Neural cell (in vitro differentiated cells): ENCODE measurements around the gene SNRPE. TPM values are rescaled to one million over a fixed set of nuclear protein-coding genes. Genes with fewer than 3 reads are reported as not detected.

Source experiments
- H2AFZ ChIP-seq: fragments of 200-600, 300-800 bp; sonication (generic), shearing (Covaris generic); 2 replicates; pipeline ENCODE4 v1.6.0; 2014; ENCODE audit warnings: low read depth, mild to moderate bottlenecking, antibody characterized with exemption, low read length, moderate library complexity
- H3F3A ChIP-seq: fragments of 200-600 bp; shearing (Covaris generic); 2 replicates; pipeline ENCODE4 v1.6.1; 2016; ENCODE audit warnings: mild to moderate bottlenecking, moderate library complexity, mixed read lengths, antibody characterized with exemption, low read length; ENCODE audit not compliant: insufficient read depth, poor library complexity, severe bottlenecking
- H3K27ac ChIP-seq: fragments of 200-600, 300-800 bp; sonication (generic), shearing (Covaris generic); 2 replicates; pipeline ENCODE4 v1.5.1; 2014; ENCODE audit warnings: mild to moderate bottlenecking, low read length, moderate library complexity
- H3K27me3 ChIP-seq: fragments of 300-800, 200-600 bp; sonication (generic), shearing (Covaris generic); 2 replicates; pipeline ENCODE4 v1.6.0; 2014; ENCODE audit warnings: mild to moderate bottlenecking, low read depth, low read length, moderate library complexity; ENCODE audit not compliant: insufficient read depth
- H3K36me3 ChIP-seq: fragments of 300-800, 200-600 bp; sonication (generic), shearing (Covaris generic); 2 replicates; pipeline ENCODE4 v1.5.1; 2014; ENCODE audit warnings: mild to moderate bottlenecking, antibody characterized with exemption, low read length, moderate library complexity; ENCODE audit not compliant: insufficient read depth
- H3K4me2 ChIP-seq: fragments of 300-800, 200-600 bp; sonication (generic), shearing (Covaris generic); 2 replicates; pipeline ENCODE4 v1.6.0; 2014; ENCODE audit warnings: mild to moderate bottlenecking, low read length
- H3K4me3 ChIP-seq: fragments of 300-800, 200-600 bp; sonication (generic), shearing (Covaris generic); 2 replicates; pipeline ENCODE4 v1.5.1; 2014; ENCODE audit warnings: mild to moderate bottlenecking, low read length, moderate library complexity
- H3K79me2 ChIP-seq: fragments of 200-600 bp; shearing (Covaris generic); replicated peaks from 2 replicates; pipeline ENCODE4 v1.6.0; 2014; ENCODE audit warnings: mild to moderate bottlenecking, low read length, moderate library complexity; ENCODE audit not compliant: insufficient read depth
- H3K9ac ChIP-seq: fragments of 300-800, 200-600 bp; sonication (generic), shearing (Covaris generic); 2 replicates; pipeline ENCODE4 v1.6.1; 2016; ENCODE audit warnings: mild to moderate bottlenecking, low read length, mixed read lengths
- H3K9me2 ChIP-seq: fragments of 200-600 bp; shearing (Covaris generic); 2 replicates; pipeline ENCODE4 v1.6.1; 2016; ENCODE audit warnings: mild to moderate bottlenecking, low read length, mixed read lengths; ENCODE audit not compliant: insufficient read depth
- H3K9me3 ChIP-seq: fragments of 200-600, 300-800 bp; sonication (generic), shearing (Covaris generic); 2 replicates; pipeline ENCODE4 v1.6.1; 2016; ENCODE audit warnings: mild to moderate bottlenecking, mixed run types, low read length, moderate library complexity, mixed read lengths
- H4K20me1 ChIP-seq: fragments of 200-600 bp; shearing (Covaris generic); 2 replicates; pipeline ENCODE4 v1.6.1; 2016; ENCODE audit warnings: mild to moderate bottlenecking, mixed run types; ENCODE audit not compliant: insufficient read depth
- CTCF ChIP-seq: fragments of 450-650 bp; IDR thresholded peaks from 2 replicates; pipeline ENCODE4 v1.5.1; 2014; ENCODE audit warnings: antibody characterized with exemption, mild to moderate bottlenecking, moderate library complexity; ENCODE audit not compliant: poor library complexity, severe bottlenecking
- EP300 ChIP-seq: fragments of 450-650 bp; conservative IDR thresholded peaks from 2 replicates; pipeline ENCODE4 v1.6.1; 2014; ENCODE audit warnings: antibody characterized with exemption, mild to moderate bottlenecking, moderate library complexity; ENCODE audit not compliant: poor library complexity, severe bottlenecking
- EZH2 ChIP-seq: fragments of 200-600, 300-800 bp; shearing (Covaris generic), sonication (generic); IDR thresholded peaks from 2 replicates; pipeline ENCODE4 v1.6.1; 2014; ENCODE audit warnings: antibody characterized with exemption, low read length, borderline replicate concordance, mild to moderate bottlenecking; ENCODE audit not compliant: insufficient read depth, poor library complexity, severe bottlenecking
- MXI1 ChIP-seq: fragments of 450-650 bp; conservative IDR thresholded peaks from 2 replicates; pipeline ENCODE4 v1.6.1; 2014; ENCODE audit warnings: antibody characterized with exemption, mild to moderate bottlenecking; ENCODE audit not compliant: poor library complexity, severe bottlenecking
- POLR2AphosphoS5 ChIP-seq: IDR thresholded peaks from 2 replicates; pipeline ENCODE4 v1.6.1; 2012
- RAD21 ChIP-seq: fragments of 450-650 bp; conservative IDR thresholded peaks from 2 replicates; pipeline ENCODE4 v1.6.1; 2014; ENCODE audit warnings: antibody characterized with exemption, mild to moderate bottlenecking, moderate library complexity
- REST ChIP-seq: IDR thresholded peaks from 2 replicates; pipeline ENCODE4 v1.6.1; 2012; ENCODE audit warnings: borderline replicate concordance
- SMC3 ChIP-seq: fragments of 450-650 bp; conservative IDR thresholded peaks from 2 replicates; pipeline ENCODE4 v1.6.1; 2014; ENCODE audit warnings: antibody characterized with exemption, mild to moderate bottlenecking, moderate library complexity; ENCODE audit not compliant: poor library complexity
- TAF1 ChIP-seq: IDR thresholded peaks from 2 replicates; pipeline ENCODE4 v1.6.1; 2012; ENCODE audit warnings: low read depth
- polyA plus RNA-seq: library from polyadenylated mRNA; depleted of rRNA; stranded (reverse); fragments of >200 nt; gene quantifications from 2 replicates; pipeline ENCODE4 v1.2.3, GENCODE V29; 2014

The SNRPE gene
- polyA plus RNA-seq, 1 donor from 2014 or later, result 373 TPM

- no peaks in the 10 kb centered on the region for H3F3A ChIP-seq
- H3K27ac ChIP-seq, result no peak overlapping the region
- no peak overlapping the region for H3K4me2 ChIP-seq
- H3K79me2 ChIP-seq, result no peaks in the 10 kb centered on the region
- no peaks in the 10 kb centered on the region for H3K27me3 ChIP-seq
- no peak overlapping the region for H3K9ac ChIP-seq
- H3K4me3 ChIP-seq, result no peak overlapping the region
- no peaks in the 10 kb centered on the region for H3K36me3 ChIP-seq
- H4K20me1 ChIP-seq, result no peaks in the 10 kb centered on the region
- H3K9me3 ChIP-seq, result no peaks in the 10 kb centered on the region
- no peak overlapping the region for H2AFZ ChIP-seq
- TF ChIP-seq EZH2, result no peak
- TF ChIP-seq EP300, result no peak
- no peak for TF ChIP-seq REST
- TF ChIP-seq TAF1, result no peak
- TF ChIP-seq POLR2AphosphoS5, result no peak
- no peak for TF ChIP-seq MXI1
- no peak for TF ChIP-seq RAD21
- no peak for TF ChIP-seq SMC3
- TF ChIP-seq CTCF, result no peak
- no peaks in the 10 kb centered on the region for H3K9me2 ChIP-seq
Measured at GRCh38 chr1:203818399-203818798, 43.0 kb upstream of the SNRPE start.

- Histone ChIP-seq H3F3A (no peaks in the 10 kb centered on the region), H3K79me2 (no peaks in the 10 kb centered on the region), H3K27me3 (no peaks in the 10 kb centered on the region), H4K20me1 (no peaks in the 10 kb centered on the region), H3K4me2 (no peak overlapping the region), H3K4me3 (no peak overlapping the region), H3K9ac (no peak overlapping the region), H3K9me3 (no peaks in the 10 kb centered on the region), H3K36me3 (peaks cover 6% of the 10 kb centered on the region), H3K27ac (no peak overlapping the region), H3K9me2 (no peaks in the 10 kb centered on the region), H2AFZ (no peak overlapping the region)
- no peak for TF ChIP-seq POLR2AphosphoS5
- TF ChIP-seq TAF1, result no peak
- no peak for TF ChIP-seq REST
- no peak for TF ChIP-seq EZH2
- TF ChIP-seq MXI1, result no peak
- no peak for TF ChIP-seq EP300
- TF ChIP-seq RAD21, result no peak
- no peak for TF ChIP-seq SMC3
- TF ChIP-seq CTCF, result no peak
Measured at GRCh38 chr1:203823306-203823705, 38.1 kb upstream of the SNRPE start.
